GM18508 (cell line): Measurements from ENCODE around the gene MED12.

Experiments
- ATAC-seq: cut with Tn5 transposase; IDR thresholded peaks from one replicate; pipeline ENCODE4 v1.9.1; 2021; ENCODE audit warnings: moderate number of reproducible peaks; ENCODE audit not compliant: insufficient read depth, unreplicated experiment

Gene MED12

DNA sequence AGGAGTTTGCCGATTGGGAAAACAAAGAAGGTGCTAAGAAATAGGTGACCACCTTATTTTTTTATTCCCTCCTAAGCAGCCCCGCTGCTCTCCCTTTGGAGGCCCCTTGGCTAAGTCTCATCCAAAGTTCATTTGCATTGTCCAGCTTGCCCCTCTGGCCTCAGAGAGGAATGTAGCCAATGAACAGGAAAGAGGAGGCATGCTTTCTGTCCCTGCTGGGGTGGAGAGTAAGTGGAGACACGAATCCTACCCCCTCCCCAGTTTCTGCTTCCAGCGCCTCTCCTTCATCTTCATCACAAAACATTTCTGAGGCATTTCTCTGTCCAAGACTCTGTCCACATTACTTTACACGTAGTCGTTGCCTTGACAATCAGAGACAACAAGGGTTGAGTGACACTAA, 64.9 kb downstream of the MED12 start:
- no peak for ATAC-seq

DNA sequence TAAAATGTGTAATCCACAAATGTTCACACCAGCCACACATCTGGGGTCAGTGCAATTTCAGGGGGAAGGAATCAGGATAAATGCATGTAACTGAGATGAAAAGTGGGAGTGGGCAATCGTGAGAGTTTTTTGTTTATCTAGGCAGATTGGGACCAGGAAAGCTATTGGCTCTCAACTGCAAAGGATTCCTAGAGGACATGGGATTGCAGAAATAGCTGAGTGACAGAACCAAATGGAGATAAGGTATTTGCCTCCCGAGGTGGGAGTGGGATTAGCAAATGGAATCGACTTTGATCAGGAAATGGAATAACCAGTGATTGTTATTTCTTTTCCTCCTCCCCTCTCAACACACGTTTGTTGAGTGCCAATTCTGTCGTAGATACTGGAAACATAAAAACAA, 65.7 kb downstream of the MED12 start:
- no peak for ATAC-seq

DNA sequence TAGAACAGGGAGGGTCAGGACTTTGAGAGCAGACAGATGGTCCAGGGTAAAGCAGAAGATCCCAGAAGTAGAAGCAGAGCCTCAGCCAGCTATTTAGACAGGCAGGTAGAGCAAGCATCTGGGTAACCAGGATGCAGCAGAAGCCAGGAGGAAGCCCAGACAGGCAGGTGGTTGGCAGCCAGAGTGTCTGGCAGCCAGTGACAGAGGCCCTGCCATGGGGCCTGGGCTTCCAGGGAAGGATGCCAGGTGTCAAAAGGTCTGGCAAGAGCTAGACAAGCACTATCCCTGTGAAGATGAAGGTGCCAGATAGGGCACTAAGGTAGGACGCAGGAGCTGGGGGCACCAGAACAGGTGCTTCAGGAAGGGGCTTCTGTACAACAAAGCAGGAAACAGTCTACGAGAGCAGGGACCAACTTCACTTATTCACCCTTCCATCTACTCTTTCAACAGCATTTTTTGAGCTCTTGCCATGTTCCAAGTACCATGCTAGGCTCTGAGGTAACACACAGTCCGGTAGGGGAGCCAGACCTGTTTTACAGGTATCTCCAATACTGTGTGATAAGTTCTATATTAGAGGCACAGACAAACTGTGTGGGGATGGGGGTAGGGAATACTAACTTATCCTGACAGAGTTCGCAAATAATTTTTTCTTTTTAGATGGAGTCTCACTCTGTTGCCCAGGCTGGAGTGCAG, 66.6 kb downstream of the MED12 start:
- ATAC-seq, result no peak

DNA sequence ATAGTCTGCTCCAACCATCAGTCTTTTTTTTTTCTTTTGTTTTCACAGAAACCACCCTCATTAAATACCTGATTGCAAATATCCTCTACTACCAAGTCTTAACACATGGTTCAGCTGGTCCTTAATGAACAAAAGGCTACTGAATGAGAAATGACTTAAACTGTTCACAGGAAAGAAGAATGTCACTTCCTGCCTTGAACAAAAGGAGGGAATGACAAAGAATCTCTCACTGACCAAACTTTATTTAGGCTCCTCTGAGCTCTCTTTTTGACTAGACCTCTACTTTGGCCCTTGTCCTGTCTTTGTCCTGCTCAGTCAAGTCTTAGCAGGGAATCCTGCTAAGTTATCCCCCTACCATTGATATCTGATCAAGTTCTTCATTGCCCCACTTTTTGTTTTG, 72.9 kb downstream of the MED12 start:
- ATAC-seq, result no peak
